GM13977 (cell line): Measurements from ENCODE around the gene AGAP3.

ENCODE experiments used
- DNase-seq: peaks from one replicate; pipeline ENCODE4 v3.0.0; 2012; ENCODE audit warnings: low spot score
- in situ Hi-C: fragments of 300-500 bp; cut with MboI; formaldehyde crosslinking; loops from one replicate; pipeline ENCODE4 v1.12.0; 2022; ENCODE audit warnings: low sequenced_read_pairs, low pct_unique_long_range_greater_than_20kb, mixed read lengths, inconsistent platforms; ENCODE audit not compliant: unreplicated experiment
- TF ChIP-seq, protein P1 (sequence below): IDR thresholded peaks from 2 replicates; pipeline ENCODE4 v1.5.1; 2012; ENCODE audit warnings: mild to moderate bottlenecking, control low read depth; ENCODE audit not compliant: insufficient read depth; ENCODE audit errors: extremely low read depth, missing control alignments

The AGAP3 gene

DNA sequence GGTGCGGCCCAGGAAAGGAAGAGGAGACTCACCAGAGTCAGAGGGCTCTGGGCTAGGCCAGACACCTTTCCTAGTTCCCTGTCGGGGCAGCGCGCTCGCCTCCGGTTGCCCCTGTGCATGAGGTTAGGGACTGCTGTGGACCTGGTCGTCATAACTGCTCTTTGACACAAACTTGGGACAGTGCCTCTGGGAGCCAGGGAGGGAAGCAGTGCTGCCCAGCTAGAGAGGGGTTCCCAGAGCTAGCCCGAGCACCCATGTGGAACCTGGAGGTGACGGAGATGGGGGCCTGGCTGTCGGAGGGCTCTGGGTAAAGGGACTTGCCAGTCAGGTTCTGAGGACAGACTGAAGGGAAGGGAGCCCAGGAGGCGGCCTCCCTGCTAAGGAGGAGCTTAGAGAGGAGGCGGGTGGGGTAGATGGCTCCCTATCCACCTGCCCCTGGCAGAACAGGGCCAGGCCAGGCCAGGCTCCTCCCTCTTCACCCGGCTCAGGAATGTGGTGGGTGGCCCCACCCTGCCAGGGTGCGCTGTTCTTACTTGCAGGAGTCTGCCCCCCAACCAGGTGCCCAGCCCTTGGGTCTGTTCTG is 29.7 kb downstream of the AGAP3 start:
- in situ Hi-C loops, result no loop called here
- TF ChIP-seq, protein P1, sequence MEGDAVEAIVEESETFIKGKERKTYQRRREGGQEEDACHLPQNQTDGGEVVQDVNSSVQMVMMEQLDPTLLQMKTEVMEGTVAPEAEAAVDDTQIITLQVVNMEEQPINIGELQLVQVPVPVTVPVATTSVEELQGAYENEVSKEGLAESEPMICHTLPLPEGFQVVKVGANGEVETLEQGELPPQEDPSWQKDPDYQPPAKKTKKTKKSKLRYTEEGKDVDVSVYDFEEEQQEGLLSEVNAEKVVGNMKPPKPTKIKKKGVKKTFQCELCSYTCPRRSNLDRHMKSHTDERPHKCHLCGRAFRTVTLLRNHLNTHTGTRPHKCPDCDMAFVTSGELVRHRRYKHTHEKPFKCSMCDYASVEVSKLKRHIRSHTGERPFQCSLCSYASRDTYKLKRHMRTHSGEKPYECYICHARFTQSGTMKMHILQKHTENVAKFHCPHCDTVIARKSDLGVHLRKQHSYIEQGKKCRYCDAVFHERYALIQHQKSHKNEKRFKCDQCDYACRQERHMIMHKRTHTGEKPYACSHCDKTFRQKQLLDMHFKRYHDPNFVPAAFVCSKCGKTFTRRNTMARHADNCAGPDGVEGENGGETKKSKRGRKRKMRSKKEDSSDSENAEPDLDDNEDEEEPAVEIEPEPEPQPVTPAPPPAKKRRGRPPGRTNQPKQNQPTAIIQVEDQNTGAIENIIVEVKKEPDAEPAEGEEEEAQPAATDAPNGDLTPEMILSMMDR, result no peak
- no peak for DNase-seq

DNA sequence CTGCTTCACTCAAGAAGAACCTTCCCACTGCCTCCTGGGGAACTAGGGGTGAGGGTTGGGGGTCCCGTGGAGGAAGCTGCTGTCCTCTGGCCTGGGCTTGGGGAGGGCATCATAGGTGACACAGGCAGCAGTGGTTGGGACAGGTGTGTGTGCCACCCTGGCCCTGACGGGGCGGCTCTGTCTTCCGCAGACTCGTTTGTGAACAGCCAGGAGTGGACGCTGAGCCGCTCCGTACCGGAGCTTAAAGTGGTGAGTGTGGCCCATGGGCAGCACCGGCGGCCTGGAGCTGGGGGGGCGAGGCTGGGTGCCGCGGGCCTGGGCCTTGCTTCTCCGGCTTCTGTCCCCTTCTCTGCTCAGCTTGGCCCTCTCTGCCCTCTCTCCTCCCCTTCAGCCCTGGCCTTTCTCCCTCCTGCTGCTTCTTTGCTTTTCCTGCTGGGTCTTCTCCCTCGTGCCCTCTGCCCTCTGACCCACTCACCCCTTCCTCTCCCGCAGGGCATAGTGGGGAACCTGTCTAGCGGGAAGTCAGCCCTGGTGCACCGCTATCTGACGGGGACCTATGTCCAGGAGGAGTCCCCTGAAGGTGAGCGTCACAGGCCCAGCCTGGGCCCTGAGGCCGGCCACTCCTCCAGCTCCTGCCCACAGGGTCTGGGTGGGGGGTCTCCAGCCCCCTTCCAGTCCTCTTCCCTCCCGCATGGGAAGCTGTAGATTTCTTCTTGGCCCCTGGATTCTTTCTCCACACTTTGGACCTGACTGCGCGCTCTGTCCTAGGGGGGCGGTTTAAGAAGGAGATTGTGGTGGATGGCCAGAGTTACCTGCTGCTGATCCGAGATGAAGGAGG is 30.5 kb downstream of the AGAP3 start:
- in situ Hi-C loops, result no loop called here
- TF ChIP-seq, protein P1, result no peak
- DNase-seq, result no peak

DNA sequence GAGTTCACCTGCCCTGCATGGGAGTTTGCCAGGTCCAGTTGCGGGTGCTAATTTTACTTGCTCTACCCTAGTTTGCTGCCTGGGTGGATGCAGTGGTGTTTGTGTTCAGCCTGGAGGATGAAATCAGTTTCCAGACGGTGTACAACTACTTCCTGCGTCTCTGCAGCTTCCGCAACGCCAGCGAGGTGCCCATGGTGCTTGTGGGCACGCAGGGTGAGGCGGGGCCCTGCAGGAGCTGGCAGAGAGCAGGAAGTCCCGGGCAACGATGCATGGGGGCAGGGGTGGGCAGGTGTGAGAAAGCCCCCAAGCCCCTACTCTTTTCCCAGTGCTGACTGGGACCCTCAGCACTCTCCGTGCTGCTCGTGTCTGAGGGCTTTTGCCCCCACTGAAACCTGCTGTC is 31.3 kb downstream of the AGAP3 start:
- in situ Hi-C loops, result no loop called here
- no peak for DNase-seq
- TF ChIP-seq, protein P1, result no peak

- DNase-seq, result no peak
- TF ChIP-seq, protein P1, result no peak
- in situ Hi-C loops, result no loop called here
These were observed 32.1 kb downstream of the AGAP3 start for GRCh38 chr7:151118108-151119054.

DNA sequence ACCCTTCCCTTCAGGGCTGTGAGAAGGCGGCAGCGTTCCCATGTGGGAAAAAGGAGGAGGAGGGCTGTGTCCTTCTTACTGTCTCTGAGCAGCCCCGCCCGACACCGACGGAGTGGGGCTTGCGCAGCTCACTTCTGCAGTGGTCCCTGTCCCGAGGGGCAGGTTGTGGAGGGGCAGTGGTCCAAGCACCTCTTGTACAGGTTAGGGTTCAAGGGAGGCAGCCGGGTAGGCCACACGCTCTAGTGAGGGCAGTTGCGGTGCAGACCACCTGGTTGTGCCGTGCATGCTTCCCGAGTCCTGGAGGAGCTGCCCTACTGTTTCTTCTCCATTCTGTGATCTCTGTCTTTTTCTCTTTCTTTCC is 32.8 kb downstream of the AGAP3 start:
- DNase-seq, result no peak
- TF ChIP-seq, protein P1, result no peak
- in situ Hi-C loops, result no loop called here

GRCh38 chr7:151119902-151120301 is 33.6 kb downstream of the AGAP3 start:
- in situ Hi-C loops, result no loop called here
- TF ChIP-seq, protein P1, result no peak

More at GRCh38 chr7:151119902-151120301, 33.6 kb downstream of the AGAP3 start:
- no peak for DNase-seq
